GM23338 (cell line): Measurements from ENCODE around the gene SPAG16. TPM values are rescaled to one million over a fixed set of nuclear protein-coding genes. Genes with fewer than 3 reads are reported as not detected.

Source experiments
- ATAC-seq: fragments of 200-7000 bp; cut with Tn5 transposase; 3 replicates; pipeline ENCODE4 v1.9.1; 2020
- DNase-seq: peaks from one replicate; pipeline ENCODE4 v3.0.0-alpha.2; 2015; ENCODE audit warnings: low spot score
- H2AFZ ChIP-seq: fragments of 200-600 bp; sonication (generic); 2 replicates; pipeline ENCODE4 v1.8.0; 2016; ENCODE audit warnings: antibody characterized with exemption, mild to moderate bottlenecking, moderate library complexity
- H3F3A ChIP-seq: fragments of 200-600 bp; sonication (generic); replicated peaks from 2 replicates; pipeline ENCODE4 v1.8.0; 2017; ENCODE audit warnings: antibody characterized with exemption, mixed run types, low read depth
- H3K27ac ChIP-seq: fragments of 200-600 bp; sonication (generic); 2 replicates; pipeline ENCODE4 v1.6.1; 2016; ENCODE audit warnings: low read depth
- H3K27me3 ChIP-seq: fragments of 200-600 bp; sonication (generic); 2 replicates; pipeline ENCODE4 v1.8.0; 2016; ENCODE audit warnings: mild to moderate bottlenecking, mixed run types, moderate library complexity; ENCODE audit not compliant: insufficient read depth
- H3K36me3 ChIP-seq: fragments of 200-600 bp; sonication (generic); 2 replicates; pipeline ENCODE4 v1.8.0; 2016; ENCODE audit warnings: mild to moderate bottlenecking; ENCODE audit not compliant: insufficient read depth
- H3K4me1 ChIP-seq: fragments of 200-600 bp; sonication (generic); 2 replicates; pipeline ENCODE4 v1.8.0; 2016; ENCODE audit warnings: mild to moderate bottlenecking, moderate library complexity; ENCODE audit not compliant: insufficient read depth
- H3K4me2 ChIP-seq: fragments of 200-600 bp; sonication (generic); 2 replicates; pipeline ENCODE4 v1.7.1; 2017; ENCODE audit warnings: mixed run types
- H3K4me3 ChIP-seq: fragments of 200-600 bp; sonication (generic); 2 replicates; pipeline ENCODE4 v1.6.1; 2016; ENCODE audit warnings: mixed run types
- H3K79me2 ChIP-seq: fragments of 200-600 bp; sonication (generic); replicated peaks from 2 replicates; pipeline ENCODE4 v1.8.0; 2017; ENCODE audit warnings: mild to moderate bottlenecking; ENCODE audit not compliant: insufficient read depth
- H3K9me2 ChIP-seq: fragments of 200-600 bp; sonication (generic); 2 replicates; pipeline ENCODE4 v1.8.0; 2017; ENCODE audit not compliant: insufficient read depth
- H4K20me1 ChIP-seq: fragments of 200-600 bp; sonication (generic); replicated peaks from 2 replicates; pipeline ENCODE4 v1.8.0; 2017; ENCODE audit warnings: mild to moderate bottlenecking; ENCODE audit not compliant: insufficient read depth
- H3K27ac Mint-ChIP-seq: 2 replicates; pipeline ENCODE4 v1.8.0; 2020; ENCODE audit warnings: inconsistent platforms, mild to moderate bottlenecking, moderate library complexity, mixed read lengths
- H3K27me3 Mint-ChIP-seq: 3 replicates; pipeline ENCODE4 v1.8.0; 2022; ENCODE audit warnings: low read depth, mild to moderate bottlenecking, moderate library complexity, mixed read lengths, inconsistent platforms; ENCODE audit not compliant: insufficient read depth, poor library complexity
- H3K36me3 Mint-ChIP-seq: 3 replicates; pipeline ENCODE4 v1.8.0; 2021; ENCODE audit warnings: low read depth, mild to moderate bottlenecking, inconsistent platforms, moderate library complexity, mixed read lengths
- H3K4me1 Mint-ChIP-seq: 3 replicates; pipeline ENCODE4 v1.8.0; 2020; ENCODE audit warnings: mild to moderate bottlenecking, inconsistent platforms, mixed read lengths
- H3K4me3 Mint-ChIP-seq: 3 replicates; pipeline ENCODE4 v1.8.0; 2021; ENCODE audit warnings: moderate library complexity, mild to moderate bottlenecking, inconsistent platforms, mixed read lengths
- H3K9me3 Mint-ChIP-seq: 3 replicates; pipeline ENCODE4 v1.8.0; 2020; ENCODE audit warnings: moderate library complexity, mild to moderate bottlenecking, inconsistent platforms, mixed read lengths
- CREB1 ChIP-seq: fragments of 250-450 bp; sonication (Bioruptor Pico); IDR thresholded peaks from 2 replicates; pipeline ENCODE4 v1.5.0; 2020; ENCODE audit warnings: low read depth, mild to moderate bottlenecking, moderate library complexity
- CTCF ChIP-seq, 2 experiments: fragments of 200-600 bp in 1 of 2; sonication (generic) in 1 of 2; conservative IDR thresholded peaks; 2 replicates each; pipeline versions ENCODE4 v1.5.1 to v1.6.1; 2016 to 2017; ENCODE audit warnings: antibody characterized with exemption in 2 of 2, low read depth in 2 of 2, mild to moderate bottlenecking in 2 of 2, moderate library complexity in 1 of 2
- EZH2 ChIP-seq: fragments of 200-600 bp; sonication (generic); IDR thresholded peaks from one replicate; pipeline ENCODE4 v1.8.0; 2017; ENCODE audit warnings: antibody characterized with exemption, mild to moderate bottlenecking, low read depth; ENCODE audit not compliant: unreplicated experiment
- EZH2phosphoT487 ChIP-seq: fragments of 200-600 bp; sonication (generic); IDR thresholded peaks from one replicate; pipeline ENCODE4 v1.8.1; 2018; ENCODE audit warnings: antibody characterized with exemption; ENCODE audit not compliant: unreplicated experiment
- JUNB ChIP-seq: IDR thresholded peaks from one replicate; pipeline ENCODE4 v1.6.1; 2016; ENCODE audit warnings: antibody characterized with exemption; ENCODE audit not compliant: unreplicated experiment
- NANOG ChIP-seq: IDR thresholded peaks from 2 replicates; pipeline ENCODE4 v1.6.1; 2016; ENCODE audit warnings: antibody characterized with exemption, borderline replicate concordance
- POLR2AphosphoS5 ChIP-seq: IDR thresholded peaks from 2 replicates; pipeline ENCODE4 v1.6.1; 2016; ENCODE audit warnings: antibody characterized with exemption, low read depth
- REST ChIP-seq: IDR thresholded peaks from one replicate; pipeline ENCODE4 v1.6.1; 2018; ENCODE audit warnings: antibody characterized with exemption; ENCODE audit not compliant: unreplicated experiment
- ZNF114 ChIP-seq: fragments of 250-450 bp; sonication (Bioruptor Pico); IDR thresholded peaks from 2 replicates; pipeline ENCODE4 v1.5.0; 2020; ENCODE audit warnings: mild to moderate bottlenecking, moderate library complexity
- ZNF331 ChIP-seq: fragments of 250-450 bp; sonication (Bioruptor Pico); IDR thresholded peaks from 2 replicates; pipeline ENCODE4 v1.5.0; 2020; ENCODE audit warnings: low read depth, mild to moderate bottlenecking, moderate library complexity
- polyA plus RNA-seq: library from polyadenylated mRNA; unstranded; fragments of >200 nt; fragmentation: Nextera tagmentation; extraction: Ambion mirVana; gene quantifications from 2 replicates; pipeline ENCODE4 v1.2.1, GENCODE V29; 2016
- total RNA-seq: library from RNA; depleted of rRNA; stranded (reverse); fragments of >200 nt; shearing (Covaris generic); gene quantifications from 2 replicates; pipeline ENCODE4 v1.2.3, GENCODE V29; 2014

Gene SPAG16
- total and polyA plus RNA-seq, 2 experiments from 2014 or later = 19.7 to 47.8 TPM

- TF ChIP-seq REST = no peak
- TF ChIP-seq CTCF (conservative IDR thresholded peaks at IDR 0.05; ENCODE audit: low read depth in 2 of 2) = no peak
- no peak for TF ChIP-seq ZNF114 (CRISPR knock-in tag)
- TF ChIP-seq NANOG = no peak
- no peak for TF ChIP-seq EZH2phosphoT487
Observed at GRCh38 chr2:213491376-213491775, 207.1 kb downstream of the SPAG16 start (continued).

GRCh38 chr2:213496226-213496625, 212.0 kb downstream of the SPAG16 start:
- H3K4me2 ChIP-seq = no peak overlapping the region
- no peaks in the 10 kb centered on the region for H3K4me1 Mint-ChIP-seq
- H2AFZ ChIP-seq = no peak overlapping the region
- no peak overlapping the region for H3K27ac ChIP-seq
- no peaks in the 10 kb centered on the region for H3K4me1 ChIP-seq
- H3K27me3 ChIP-seq = no peaks in the 10 kb centered on the region
- no peak overlapping the region for H3K4me3 Mint-ChIP-seq
- no peak overlapping the region for H3K4me3 ChIP-seq
- H3F3A ChIP-seq = no peaks in the 10 kb centered on the region
- H3K9me3 Mint-ChIP-seq = no peaks in the 10 kb centered on the region
- no peaks in the 10 kb centered on the region for H3K36me3 ChIP-seq
- H3K79me2 ChIP-seq = no peaks in the 10 kb centered on the region
- DNase-seq = no peak
- H3K27me3 Mint-ChIP-seq = no peaks in the 10 kb centered on the region
- no peak overlapping the region for H3K27ac Mint-ChIP-seq
- TF ChIP-seq ZNF114 (CRISPR knock-in tag) (no peak), POLR2AphosphoS5 (no peak), CREB1 (CRISPR knock-in tag) (no peak), ZNF331 (no peak), EZH2 (no peak), JUNB (no peak), REST (no peak), EZH2phosphoT487 (no peak)
- no peaks in the 10 kb centered on the region for H3K36me3 Mint-ChIP-seq
- H4K20me1 ChIP-seq = no peaks in the 10 kb centered on the region
- H3K9me2 ChIP-seq = no peaks in the 10 kb centered on the region; the same call in 1 of the 2 replicates
- ATAC-seq = no peak
